ENCODE data around the gene OR2AG1.

- TF ChIP-seq CTCF (conservative IDR thresholded peaks at IDR 0.05; ENCODE audit: low read depth, low read length) (no peak), SMC3 (IDR thresholded peaks at IDR 0.05; ENCODE audit: low read depth, low read length) (no peak), USF2 (IDR thresholded peaks at IDR 0.05; ENCODE audit: low read depth, low read length) (no peak), BHLHE40 (IDR thresholded peaks at IDR 0.05; ENCODE audit: low read depth, low read length) (no peak), POLR2A (IDR thresholded peaks at IDR 0.05; ENCODE audit: low read depth, low read length) (no peak), RAD21 (IDR thresholded peaks at IDR 0.05; ENCODE audit: low read length) (no peak), CEBPB (IDR thresholded peaks at IDR 0.05; ENCODE audit: low read depth, low read length) (no peak)
Measured at GRCh38 chr11:6755953-6756347, 26.9 kb upstream of the OR2AG1 start.
